Caco-2 (cell line): ENCODE results near the gene CDKN1B. TPM values are rescaled to one million over a fixed set of nuclear protein-coding genes. Genes with fewer than 3 reads are reported as not detected.
A peak's percentile ranks its signal among the peaks of the same experiment; 100 is the strongest.

Experiments
- BruUV-seq: library from RNA; stranded (reverse); fragments of 400-500 nt; replicated peaks from 2 replicates; lab custom pipeline; 2021; lab: Mats Ljungman, UMichigan
- CTCF ChIA-PET: fragments of 300-600 bp; sonication (Branson Sonifier 250); formaldehyde crosslinking; loops from one replicate; lab custom pipeline; 2022; ENCODE audit warnings: antibody characterized with exemption; lab: Charles Lee
- POLR2A ChIA-PET: fragments of 300-600 bp; sonication (Branson Sonifier 250); formaldehyde crosslinking; loops from one replicate; lab custom pipeline; 2022; ENCODE audit warnings: antibody characterized with exemption; lab: Charles Lee
- DNase-seq, 2 experiments: peaks; one replicate each; pipeline versions ENCODE4 v3.0.0 to v3.0.0-alpha.2; 2020 to 2022
- H3K27me3 ChIP-seq: replicated peaks from 2 replicates; pipeline ENCODE4 v1.6.0; 2011; ENCODE audit warnings: low read length; ENCODE audit not compliant: control insufficient read depth, insufficient read depth
- H3K36me3 ChIP-seq: 2 replicates; pipeline ENCODE4 v1.5.1; 2011; ENCODE audit warnings: low read length; ENCODE audit not compliant: control insufficient read depth, insufficient read depth
- H3K4me1 ChIP-seq: fragments of 250-450 bp; sonication (Bioruptor Pico); 2 replicates; pipeline ENCODE4 v1.5.1; 2020; ENCODE audit warnings: mild to moderate bottlenecking
- H3K4me3 ChIP-seq: 2 replicates; pipeline ENCODE4 v1.5.1; 2011; ENCODE audit warnings: low read depth, mild to moderate bottlenecking, control low read depth, low read length
- H3K9me3 ChIP-seq: fragments of 250-450 bp; sonication (Bioruptor Pico); 2 replicates; pipeline ENCODE4 v1.5.1; 2020; ENCODE audit warnings: mild to moderate bottlenecking, moderate library complexity
- H3K27ac Mint-ChIP-seq: one replicate; pipeline ENCODE4 v1.8.0; 2022; ENCODE audit warnings: mixed read lengths; ENCODE audit not compliant: unreplicated experiment
- H3K27me3 Mint-ChIP-seq: one replicate; pipeline ENCODE4 v1.8.0; 2022; ENCODE audit warnings: mixed read lengths; ENCODE audit not compliant: insufficient read depth, unreplicated experiment
- H3K36me3 Mint-ChIP-seq: one replicate; pipeline ENCODE4 v1.8.0; 2022; ENCODE audit warnings: mild to moderate bottlenecking, mixed read lengths; ENCODE audit not compliant: insufficient read depth, unreplicated experiment
- H3K4me1 Mint-ChIP-seq: one replicate; pipeline ENCODE4 v1.8.0; 2022; ENCODE audit warnings: low read depth, mixed read lengths; ENCODE audit not compliant: unreplicated experiment
- H3K4me3 Mint-ChIP-seq: one replicate; pipeline ENCODE4 v1.8.0; 2022; ENCODE audit warnings: mild to moderate bottlenecking, moderate library complexity, mixed read lengths; ENCODE audit not compliant: unreplicated experiment
- H3K9me3 Mint-ChIP-seq: one replicate; pipeline ENCODE4 v1.8.0; 2022; ENCODE audit warnings: mixed read lengths; ENCODE audit not compliant: unreplicated experiment
- intact Hi-C: fragments of 100-400 bp; cut with micrococcal nuclease; formaldehyde crosslinking; loops from one replicate; pipeline ENCODE4 v1.10.0; 2022; ENCODE audit not compliant: unreplicated experiment
- total RNA-seq: library from RNA; stranded (reverse); gene quantifications from 2 replicates; pipeline ENCODE4 v1.2.3, GENCODE V29; 2022
- TF ChIP-seq, protein P1 (sequence below), 2 experiments: fragments of 200-600 bp in 1 of 2; IDR thresholded peaks; 1 replicate in 1 of 2; 2 replicates in 1 of 2; pipeline versions ENCODE4 v1.5.1 to v1.8.0; 2011 to 2022; ENCODE audit warnings: antibody characterized with exemption in 1 of 2, control low read depth in 1 of 2, inconsistent platforms in 1 of 2, low read depth in 1 of 2, low read length in 1 of 2, mild to moderate bottlenecking in 1 of 2, moderate library complexity in 1 of 2; ENCODE audit not compliant: insufficient read depth in 1 of 2, severe bottlenecking in 1 of 2, unreplicated experiment in 1 of 2

CDKN1B gene
- total RNA-seq, 1 experiment from 2014 or later, result 115 TPM

DNA sequence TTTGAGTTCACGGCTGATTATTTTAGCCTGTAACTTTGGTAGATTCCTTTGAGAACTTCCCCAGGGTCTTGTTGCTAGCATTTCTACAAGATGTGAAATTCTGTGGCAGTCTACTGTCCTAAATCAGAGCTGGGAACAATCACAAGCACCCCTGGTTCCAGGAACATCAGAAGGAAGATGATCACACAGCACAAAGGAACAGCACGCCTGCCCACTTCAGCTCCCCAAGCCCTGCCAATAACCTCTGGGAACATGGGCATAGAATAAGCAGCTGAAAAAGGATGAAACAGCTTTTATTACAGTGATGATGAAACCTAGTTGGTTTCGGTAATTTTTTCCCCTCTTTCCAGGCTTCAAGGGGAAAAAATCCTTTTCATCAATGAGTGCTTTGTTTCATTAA, 33.4 kb upstream of the CDKN1B start:
- no peak overlapping the region for H3K4me3 Mint-ChIP-seq
- POLR2A ChIA-PET, result no interaction called here
- Histone ChIP-seq H3K36me3 (no peaks in the 10 kb centered on the region), H3K9me3 (no peaks in the 10 kb centered on the region), H3K4me1 (peaks cover 20% of the 10 kb centered on the region), H3K4me3 (no peak overlapping the region), H3K27me3 (no peaks in the 10 kb centered on the region)
- H3K4me1 Mint-ChIP-seq, result peaks cover 16% of the 10 kb centered on the region
- no peak for DNase-seq
- intact Hi-C loops, result no loop called here
- H3K36me3 Mint-ChIP-seq, result no peaks in the 10 kb centered on the region
- H3K27ac Mint-ChIP-seq, result no peak overlapping the region
- TF ChIP-seq, protein P1, sequence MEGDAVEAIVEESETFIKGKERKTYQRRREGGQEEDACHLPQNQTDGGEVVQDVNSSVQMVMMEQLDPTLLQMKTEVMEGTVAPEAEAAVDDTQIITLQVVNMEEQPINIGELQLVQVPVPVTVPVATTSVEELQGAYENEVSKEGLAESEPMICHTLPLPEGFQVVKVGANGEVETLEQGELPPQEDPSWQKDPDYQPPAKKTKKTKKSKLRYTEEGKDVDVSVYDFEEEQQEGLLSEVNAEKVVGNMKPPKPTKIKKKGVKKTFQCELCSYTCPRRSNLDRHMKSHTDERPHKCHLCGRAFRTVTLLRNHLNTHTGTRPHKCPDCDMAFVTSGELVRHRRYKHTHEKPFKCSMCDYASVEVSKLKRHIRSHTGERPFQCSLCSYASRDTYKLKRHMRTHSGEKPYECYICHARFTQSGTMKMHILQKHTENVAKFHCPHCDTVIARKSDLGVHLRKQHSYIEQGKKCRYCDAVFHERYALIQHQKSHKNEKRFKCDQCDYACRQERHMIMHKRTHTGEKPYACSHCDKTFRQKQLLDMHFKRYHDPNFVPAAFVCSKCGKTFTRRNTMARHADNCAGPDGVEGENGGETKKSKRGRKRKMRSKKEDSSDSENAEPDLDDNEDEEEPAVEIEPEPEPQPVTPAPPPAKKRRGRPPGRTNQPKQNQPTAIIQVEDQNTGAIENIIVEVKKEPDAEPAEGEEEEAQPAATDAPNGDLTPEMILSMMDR (IDR thresholded peaks at IDR 0.05; ENCODE audit: insufficient read depth in 1 of 2, low read depth in 1 of 2, low read length in 1 of 2, severe bottlenecking in 1 of 2, unreplicated experiment in 1 of 2), result no peak
- CTCF ChIA-PET, result no interaction called here
- no TSS peak for BruUV-seq
- H3K27me3 Mint-ChIP-seq, result no peaks in the 10 kb centered on the region
- H3K9me3 Mint-ChIP-seq, result no peaks in the 10 kb centered on the region

DNA sequence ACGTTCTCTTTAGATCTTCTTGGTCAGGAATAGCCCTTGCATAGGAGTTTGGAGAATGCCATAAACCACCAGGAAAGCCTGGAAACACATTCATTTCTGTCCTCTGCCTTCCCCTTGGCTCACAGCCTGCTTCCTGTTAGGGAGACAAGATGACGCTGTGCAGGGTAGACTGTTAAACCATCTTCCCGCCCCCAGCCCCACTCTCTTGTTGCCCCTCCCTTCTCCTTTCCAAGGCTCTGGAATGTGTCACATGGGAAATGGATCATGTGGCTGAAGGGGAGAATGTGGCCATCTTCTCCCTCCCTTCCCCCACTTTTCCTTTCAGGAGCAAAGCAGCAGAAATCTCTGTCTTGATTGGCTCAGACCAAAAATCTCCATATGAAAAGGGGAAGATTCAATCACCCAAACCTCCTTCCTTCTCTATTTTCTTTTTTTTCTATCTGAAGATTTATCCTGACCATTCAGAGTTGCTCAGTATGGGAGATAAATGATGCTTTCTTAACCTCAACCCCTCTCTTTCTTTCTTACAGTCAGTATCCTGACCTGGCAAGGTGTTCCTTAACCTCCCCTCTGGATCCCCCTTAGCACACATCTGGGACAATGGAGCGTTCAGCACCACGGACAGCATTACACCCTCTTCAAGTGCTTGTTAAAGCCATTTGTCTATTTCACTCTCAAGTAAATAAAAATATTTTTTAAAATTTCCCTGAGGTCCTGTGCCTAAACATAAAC, 32.6 kb upstream of the CDKN1B start:
- BruUV-seq, result no TSS peak
- Histone ChIP-seq H3K4me3 (no peak overlapping the region), H3K36me3 (no peaks in the 10 kb centered on the region), H3K4me1 (peaks cover 20% of the 10 kb centered on the region), H3K9me3 (no peaks in the 10 kb centered on the region), H3K27me3 (no peaks in the 10 kb centered on the region)
- TF ChIP-seq, protein P1 (IDR thresholded peaks at IDR 0.05; ENCODE audit: insufficient read depth in 1 of 2, low read depth in 1 of 2, low read length in 1 of 2, severe bottlenecking in 1 of 2, unreplicated experiment in 1 of 2), result no peak
- peaks cover 16% of the 10 kb centered on the region for H3K4me1 Mint-ChIP-seq
- no peaks in the 10 kb centered on the region for H3K27me3 Mint-ChIP-seq
- no peaks in the 10 kb centered on the region for H3K36me3 Mint-ChIP-seq
- intact Hi-C loops, result no loop called here
- no peak overlapping the region for H3K27ac Mint-ChIP-seq
- POLR2A ChIA-PET, result no interaction called here
- H3K9me3 Mint-ChIP-seq, result no peaks in the 10 kb centered on the region
- H3K4me3 Mint-ChIP-seq, result no peak overlapping the region
- CTCF ChIA-PET, result no interaction called here
- peak; percentile 68 to 72 for DNase-seq

DNA sequence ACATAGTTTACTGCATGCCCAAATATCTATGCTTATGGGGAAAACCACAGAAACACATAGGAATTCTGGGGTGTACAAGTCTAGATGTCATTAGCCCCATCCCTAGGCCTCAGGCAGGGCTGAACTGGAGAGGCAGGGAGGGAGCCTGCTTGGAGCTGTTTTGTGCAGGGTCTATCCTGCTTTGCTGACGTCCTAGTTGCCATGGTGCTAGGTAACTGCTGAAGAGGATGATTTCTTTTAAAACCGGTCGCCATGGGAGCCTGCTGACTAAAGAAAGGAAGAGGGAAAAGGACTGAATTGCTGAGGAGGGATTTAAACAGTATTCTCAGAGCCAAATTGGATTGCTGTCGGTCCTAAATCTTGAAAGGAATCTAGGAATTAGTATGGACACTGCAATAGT, 31.9 kb upstream of the CDKN1B start:
- CTCF ChIA-PET, result no interaction called here
- Histone ChIP-seq H3K27me3 (no peaks in the 10 kb centered on the region), H3K36me3 (no peaks in the 10 kb centered on the region), H3K9me3 (no peaks in the 10 kb centered on the region), H3K4me3 (no peak overlapping the region), H3K4me1 (peaks cover 20% of the 10 kb centered on the region)
- H3K4me3 Mint-ChIP-seq, result no peak overlapping the region
- no peaks in the 10 kb centered on the region for H3K36me3 Mint-ChIP-seq
- no peaks in the 10 kb centered on the region for H3K9me3 Mint-ChIP-seq
- DNase-seq, result no peak
- intact Hi-C loops, result no loop called here
- no TSS peak for BruUV-seq
- H3K27me3 Mint-ChIP-seq, result no peaks in the 10 kb centered on the region
- H3K27ac Mint-ChIP-seq, result no peak overlapping the region
- H3K4me1 Mint-ChIP-seq, result peaks cover 16% of the 10 kb centered on the region
- TF ChIP-seq, protein P1 (IDR thresholded peaks at IDR 0.05; ENCODE audit: insufficient read depth in 1 of 2, low read depth in 1 of 2, low read length in 1 of 2, severe bottlenecking in 1 of 2, unreplicated experiment in 1 of 2), result no peak
- POLR2A ChIA-PET, result no interaction called here
